ENCODE results near the gene PKLR.

DNA sequence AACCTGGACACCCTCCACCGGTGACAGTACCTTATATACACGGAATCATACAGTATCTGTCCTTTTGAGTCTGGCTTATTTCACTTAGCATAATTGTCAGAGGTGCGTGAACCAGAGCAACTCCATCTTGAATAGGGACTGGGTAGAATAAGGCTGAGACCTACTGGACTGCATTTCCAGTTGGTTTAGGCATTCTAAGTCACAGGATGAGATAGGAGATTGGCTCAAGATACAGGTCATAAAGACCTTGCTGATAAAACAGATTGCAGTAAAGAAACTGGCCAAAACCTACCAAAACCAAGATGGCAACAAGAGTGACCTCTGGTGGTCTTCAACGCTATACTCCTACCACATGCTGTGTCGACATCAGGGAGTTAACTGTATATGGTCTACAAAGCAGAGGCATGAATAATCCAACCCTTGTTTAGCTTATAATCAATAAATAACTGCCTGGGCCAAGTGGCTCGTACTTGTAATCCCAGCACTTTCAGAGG lies 6.1 kb upstream of the PKLR start:
- TF ChIP-seq CTCF (IDR thresholded peaks at IDR 0.05; ENCODE audit: poor library complexity, severe bottlenecking) (peak; percentile 51), TAF1 (IDR thresholded peaks at IDR 0.05; ENCODE audit: low read depth) (no peak), REST (IDR thresholded peaks at IDR 0.05; ENCODE audit: borderline replicate concordance) (no peak), EZH2 (IDR thresholded peaks at IDR 0.05; ENCODE audit: borderline replicate concordance, insufficient read depth, low read length, poor library complexity, severe bottlenecking) (no peak), MXI1 (conservative IDR thresholded peaks at IDR 0.05; ENCODE audit: poor library complexity, severe bottlenecking) (no peak), EP300 (conservative IDR thresholded peaks at IDR 0.05; ENCODE audit: poor library complexity, severe bottlenecking) (no peak), SMC3 (conservative IDR thresholded peaks at IDR 0.05; ENCODE audit: poor library complexity) (peak; percentile 45), POLR2AphosphoS5 (IDR thresholded peaks at IDR 0.05) (no peak), RAD21 (conservative IDR thresholded peaks at IDR 0.05) (peak; percentile 43)

All from neural cell (in vitro differentiated cells).